Stimulated activated CD4-positive, alpha-beta T cell treated with anti-CD3 and anti-CD28 coated beads, Interleukin-4, amount 100 ng/mL, for 4 hours (primary cell): ENCODE data around the gene JAK3.

Experiments used
- DNase-seq, 2 experiments: peaks; one replicate each; pipeline ENCODE4 v3.0.0-alpha.2; 2020

Gene JAK3

GRCh38 chr19:17775991-17776803 is 71.6 kb downstream of the JAK3 start:
- DNase-seq = no peak

GRCh38 chr19:17775245-17775927 is 72.4 kb downstream of the JAK3 start:
- DNase-seq = peak in 1 of 2 experiments; percentile 26
